Effector CD4-positive, alpha-beta T cell (primary cell): ENCODE results near the gene RIOK3.
"Not testable (repeated sequence)": the region's sequence is repeated elsewhere in the genome, so short reads cannot be mapped to it uniquely, and the experiment has no call there.

Source experiments
- DNase-seq: peaks from one replicate; pipeline ENCODE4 v3.0.0-alpha.2; 2020

Gene RIOK3

GRCh38 chr18:23498877-23499276 lies 45.8 kb downstream of the RIOK3 start:
- DNase-seq = peak; percentile 62

- no peak for DNase-seq
Measured at GRCh38 chr18:23499291-23499781, 46.2 kb downstream of the RIOK3 start.

GRCh38 chr18:23501626-23502025 lies 48.5 kb downstream of the RIOK3 start:
- DNase-seq = no peak

GRCh38 chr18:23502516-23503037 lies 49.5 kb downstream of the RIOK3 start:
- no peak for DNase-seq

- peak; percentile 97 for DNase-seq
Measured at GRCh38 chr18:23503038-23503962, 50.2 kb downstream of the RIOK3 start, which contains the start of gene RMC1. TSS of gene RMC1 (plus strand) at chr18:23503511. CDS start at chr18:23503619, 108 bp downstream.

GRCh38 chr18:23503963-23504344 lies 50.9 kb downstream of the RIOK3 start:
- no peak for DNase-seq

GRCh38 chr18:23504720-23505119 lies 51.6 kb downstream of the RIOK3 start:
- no peak for DNase-seq

- no peak for DNase-seq
Measured at GRCh38 chr18:23506393-23506792, 53.3 kb downstream of the RIOK3 start.

- not testable (repeated sequence) for DNase-seq
Measured at GRCh38 chr18:23510923-23511322, 57.8 kb downstream of the RIOK3 start.

GRCh38 chr18:23512216-23512615 lies 59.1 kb downstream of the RIOK3 start:
- DNase-seq = not testable (repeated sequence)

GRCh38 chr18:23512641-23513040 lies 59.6 kb downstream of the RIOK3 start:
- DNase-seq = no peak

GRCh38 chr18:23515911-23516546 lies 62.9 kb downstream of the RIOK3 start:
- peak; percentile 72 for DNase-seq

GRCh38 chr18:23519734-23520133 lies 66.6 kb downstream of the RIOK3 start:
- no peak for DNase-seq

- DNase-seq = no peak
Measured at GRCh38 chr18:23521271-23521670, 68.2 kb downstream of the RIOK3 start.

GRCh38 chr18:23521907-23522306 lies 68.8 kb downstream of the RIOK3 start:
- DNase-seq = no peak

- DNase-seq = no peak
Measured at GRCh38 chr18:23523429-23524212, 70.5 kb downstream of the RIOK3 start.

GRCh38 chr18:23524213-23524707 lies 71.2 kb downstream of the RIOK3 start:
- no peak for DNase-seq

GRCh38 chr18:23526501-23527063 lies 73.5 kb downstream of the RIOK3 start:
- DNase-seq = no peak

GRCh38 chr18:23528580-23529472 lies 75.7 kb downstream of the RIOK3 start:
- no peak for DNase-seq

GRCh38 chr18:23529604-23530003 lies 76.5 kb downstream of the RIOK3 start:
- no peak for DNase-seq

- DNase-seq = no peak
Measured at GRCh38 chr18:23530195-23530594, 77.1 kb downstream of the RIOK3 start.
